Thymus (tissue), 11 donors: Measurements from ENCODE around the gene FN1. TPM values are rescaled to one million over a fixed set of nuclear protein-coding genes. Genes with fewer than 3 reads are reported as not detected.

Experiments used
- DNase-seq, 9 donors: peaks; one replicate each; pipeline ENCODE4 v3.0.0-alpha.2; 2013; ENCODE audit warnings: low spot score in 9 of 9, low read depth in 6 of 9, missing footprints in 1 of 9
- H3K27ac ChIP-seq, 2 donors: one replicate each; pipeline ENCODE4 v1.5.1; 2013; ENCODE audit warnings: control low read depth in 1 of 2, low read depth in 1 of 2, low read length in 1 of 2, mild to moderate bottlenecking in 1 of 2, moderate library complexity in 1 of 2
- H3K27me3 ChIP-seq, 2 donors: one replicate each; pipeline ENCODE4 v1.5.1; 2013; ENCODE audit warnings: low read length in 1 of 2; ENCODE audit not compliant: control insufficient read depth in 2 of 2, insufficient read depth in 1 of 2
- H3K36me3 ChIP-seq, 2 donors: one replicate each; pipeline ENCODE4 v1.5.1; 2013; ENCODE audit warnings: low read length in 1 of 2, mild to moderate bottlenecking in 1 of 2, moderate library complexity in 1 of 2; ENCODE audit not compliant: control insufficient read depth in 2 of 2, insufficient read depth in 2 of 2
- H3K4me1 ChIP-seq, 2 donors: one replicate each; pipeline ENCODE4 v1.5.1; 2013; ENCODE audit warnings: low read length in 2 of 2; ENCODE audit not compliant: control insufficient read depth in 2 of 2, insufficient read depth in 2 of 2
- H3K4me3 ChIP-seq, 2 donors: one replicate each; pipeline ENCODE4 v1.5.1; 2013; ENCODE audit warnings: low read length in 2 of 2, control low read depth in 1 of 2, mild to moderate bottlenecking in 1 of 2
- H3K9me3 ChIP-seq, 2 donors: one replicate each; pipeline ENCODE4 v1.5.1; 2013; ENCODE audit warnings: low read length in 1 of 2, mild to moderate bottlenecking in 1 of 2; ENCODE audit not compliant: control insufficient read depth in 2 of 2, insufficient read depth in 1 of 2
- WGBS: extraction: QIAGEN DNeasy Blood & Tissue Kit; methylation state at CpG from one replicate; pipeline ENCODE4 v1.1.7; 2013; 5-methylcytosine and 5-hydroxymethylcytosine counted together
- polyA plus RNA-seq: library from polyadenylated mRNA; stranded (reverse); fragments of 200-250 nt; gene quantifications from one replicate; pipeline ENCODE4 v1.2.3, GENCODE V29; 2013
- total RNA-seq: library from RNA; stranded (reverse); fragments of 120-200 nt; gene quantifications from one replicate; pipeline ENCODE4 v1.2.4, GENCODE V29; 2013
- donor health status: healthy.

The FN1 gene
- total and polyA plus RNA-seq, 2 donors, result 222 to 439 TPM

DNA sequence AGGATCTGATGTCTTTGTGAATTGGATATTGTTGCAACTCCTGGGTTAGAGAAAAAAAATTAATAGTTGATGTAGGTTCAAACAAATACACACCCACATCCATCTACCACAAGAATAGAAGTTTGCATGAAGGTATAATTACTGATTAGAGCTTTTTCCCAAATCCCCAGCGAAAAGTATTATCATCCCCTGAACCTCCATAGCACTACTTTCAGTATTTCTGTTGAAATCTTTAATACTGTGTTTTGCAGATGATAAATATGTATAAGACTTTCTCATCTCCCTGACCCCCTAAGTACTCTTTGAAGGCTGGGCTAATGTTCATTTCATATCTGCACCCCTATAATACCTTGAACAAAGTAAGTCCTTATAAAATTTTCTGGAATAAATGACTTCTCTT is 6.4 kb downstream of the FN1 start:
- H3K4me1 ChIP-seq, result no peaks in the 10 kb centered on the region
- no peaks in the 10 kb centered on the region for H3K9me3 ChIP-seq
- no peaks in the 10 kb centered on the region for H3K36me3 ChIP-seq
- WGBS, result 93% methylated on average over 1 of the region's 1 CpG
- H3K27me3 ChIP-seq, result peaks cover 0 to 9% of the 10 kb centered on the region in 2 donors
- no peak for DNase-seq
- no peak overlapping the region for H3K4me3 ChIP-seq
- H3K27ac ChIP-seq, result no peak overlapping the region

DNA sequence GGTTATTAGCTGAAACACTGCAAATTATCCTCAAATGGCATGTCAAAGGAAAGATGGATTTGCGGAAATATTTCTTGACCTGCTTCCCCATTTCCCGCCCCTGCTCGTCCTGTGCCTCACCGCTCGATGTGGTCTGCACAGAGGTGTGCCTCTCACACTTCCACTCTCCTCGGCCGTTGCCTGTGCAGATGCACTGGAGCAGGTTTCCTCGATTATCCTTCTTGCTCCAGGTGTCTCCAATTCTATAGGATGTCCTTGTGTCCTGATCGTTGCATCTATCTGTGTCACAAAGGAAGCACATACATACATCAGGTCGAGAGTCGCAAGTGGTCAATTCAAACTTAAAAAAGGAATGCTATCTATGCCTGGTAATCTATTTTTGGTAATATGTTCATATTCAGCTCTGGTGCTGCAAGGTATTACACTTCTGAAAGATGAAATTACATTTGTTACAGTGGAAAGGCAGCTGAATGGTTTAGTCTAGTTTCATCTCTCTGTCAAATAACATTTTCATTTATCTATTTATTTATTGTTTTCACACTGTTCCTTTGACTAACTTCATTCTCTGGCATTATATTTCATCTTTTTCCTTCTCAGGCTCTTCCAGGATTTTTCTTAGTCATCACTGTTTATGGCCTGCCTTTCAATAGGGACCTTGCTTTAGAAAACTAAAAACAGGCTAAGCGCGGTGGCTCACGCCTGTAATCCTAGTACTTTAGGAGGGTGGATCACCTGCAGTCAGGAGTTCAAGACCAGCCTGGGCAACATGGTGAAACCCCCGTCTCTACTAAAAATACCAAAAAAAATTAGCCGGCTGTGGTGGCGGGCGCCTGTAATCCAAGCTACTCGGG is 7.6 kb downstream of the FN1 start:
- no peak overlapping the region for H3K4me3 ChIP-seq
- no peak for DNase-seq
- WGBS, result 93% methylated on average over 19 of the region's 19 CpGs
- H3K36me3 ChIP-seq, result no peaks in the 10 kb centered on the region
- no peaks in the 10 kb centered on the region for H3K9me3 ChIP-seq
- peaks cover 0 to 1% of the 10 kb centered on the region in 2 donors for H3K27me3 ChIP-seq
- no peaks in the 10 kb centered on the region for H3K4me1 ChIP-seq
- no peak overlapping the region for H3K27ac ChIP-seq

DNA sequence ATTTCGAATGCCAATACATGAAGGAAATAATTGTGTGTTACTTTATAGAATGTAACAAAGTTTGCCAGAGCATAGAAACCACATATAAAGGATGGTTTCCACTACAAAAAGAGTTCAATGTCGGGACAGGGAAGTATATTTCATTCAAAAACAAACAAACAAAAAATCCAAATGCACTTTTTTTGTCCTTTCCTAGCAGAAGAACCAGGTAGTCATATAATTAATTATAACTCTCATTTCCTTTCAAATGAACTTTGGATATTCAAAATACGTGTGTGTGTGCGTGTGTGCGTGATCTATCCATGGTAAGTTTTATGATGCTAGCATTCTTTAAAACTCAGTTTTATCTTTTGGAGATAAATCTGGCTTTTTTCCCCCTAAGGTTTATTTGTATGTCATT is 8.3 kb downstream of the FN1 start:
- Histone ChIP-seq H3K27me3 (no peaks in the 10 kb centered on the region), H3K9me3 (no peaks in the 10 kb centered on the region), H3K36me3 (no peaks in the 10 kb centered on the region), H3K27ac (no peak overlapping the region), H3K4me3 (no peak overlapping the region), H3K4me1 (no peaks in the 10 kb centered on the region)
- DNase-seq, result no peak
- 93% methylated on average over 5 of the region's 5 CpGs for WGBS

DNA sequence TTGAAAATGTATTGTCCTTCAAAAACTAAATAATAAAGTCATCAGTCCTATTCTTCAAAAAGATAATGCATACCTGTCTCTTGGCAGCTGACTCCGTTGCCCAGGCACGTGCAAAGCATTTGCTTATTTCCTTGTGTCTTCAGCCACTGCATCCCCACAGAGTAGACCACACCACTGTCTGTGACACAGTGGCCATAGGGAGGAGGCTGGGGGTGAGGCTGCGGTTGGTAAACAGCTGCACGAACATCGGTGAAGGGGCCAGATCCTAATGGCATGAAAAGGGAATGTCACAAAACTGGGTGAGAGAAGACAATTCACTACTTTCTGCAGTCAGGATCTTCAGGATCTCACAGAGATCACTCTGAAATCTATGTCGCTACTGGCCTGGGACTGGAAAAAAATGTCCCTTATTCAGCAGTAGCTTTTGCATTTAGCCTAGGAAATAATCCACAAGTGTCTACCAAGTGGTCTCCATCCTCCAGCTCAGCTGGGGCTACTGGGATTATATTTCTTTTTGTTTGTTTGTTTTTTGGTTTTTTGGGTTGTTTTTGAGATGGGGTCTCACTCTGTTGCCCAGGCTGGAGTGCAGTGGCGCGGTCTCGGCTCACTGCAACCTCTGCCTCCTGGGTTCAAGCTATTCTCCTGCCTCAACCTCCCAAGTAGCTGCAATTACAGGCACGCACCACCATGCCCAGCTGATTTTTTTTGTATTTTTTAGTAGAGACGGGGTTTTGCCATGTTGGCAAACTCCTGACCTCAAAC is 10.7 kb downstream of the FN1 start:
- 91% methylated on average over 11 of the region's 11 CpGs for WGBS
- Histone ChIP-seq H3K4me1 (no peaks in the 10 kb centered on the region), H3K4me3 (no peak overlapping the region), H3K36me3 (no peaks in the 10 kb centered on the region), H3K9me3 (no peaks in the 10 kb centered on the region), H3K27ac (no peak overlapping the region), H3K27me3 (no peaks in the 10 kb centered on the region)
- DNase-seq, result no peak

DNA sequence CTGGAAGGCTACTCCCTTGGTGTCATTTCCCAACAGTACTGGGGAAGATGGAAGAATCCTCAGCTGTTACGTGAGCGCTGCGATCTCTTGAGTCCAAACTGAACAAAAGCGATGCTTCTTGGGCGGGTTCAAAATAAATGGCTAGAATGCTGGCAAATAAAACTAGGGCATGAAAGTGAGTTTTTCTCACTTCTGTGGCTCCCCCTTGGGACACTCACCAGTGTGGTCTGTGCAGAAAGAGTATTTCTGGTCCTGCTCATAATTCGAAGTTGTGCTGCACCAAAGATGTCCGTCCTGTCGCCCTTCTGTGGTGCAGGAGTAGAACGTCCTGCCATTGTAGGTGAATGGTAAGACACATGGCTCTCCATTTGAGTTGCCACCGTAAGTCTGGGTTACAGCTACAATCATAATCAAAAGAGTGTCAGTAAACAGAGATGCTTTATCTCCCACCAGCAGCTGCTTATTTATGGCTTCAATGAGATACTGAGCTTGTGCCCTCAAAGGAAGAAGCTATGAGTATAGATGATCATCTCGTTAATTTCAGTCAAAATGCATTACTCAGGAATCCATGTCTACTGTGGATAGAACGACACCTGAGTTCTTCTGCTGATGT is 11.8 kb downstream of the FN1 start:
- Histone ChIP-seq H3K27me3 (no peaks in the 10 kb centered on the region), H3K27ac (no peak overlapping the region), H3K4me3 (no peak overlapping the region), H3K4me1 (no peaks in the 10 kb centered on the region), H3K36me3 (no peaks in the 10 kb centered on the region), H3K9me3 (no peaks in the 10 kb centered on the region)
- 97% methylated on average over 12 of the region's 12 CpGs for WGBS
- no peak for DNase-seq

DNA sequence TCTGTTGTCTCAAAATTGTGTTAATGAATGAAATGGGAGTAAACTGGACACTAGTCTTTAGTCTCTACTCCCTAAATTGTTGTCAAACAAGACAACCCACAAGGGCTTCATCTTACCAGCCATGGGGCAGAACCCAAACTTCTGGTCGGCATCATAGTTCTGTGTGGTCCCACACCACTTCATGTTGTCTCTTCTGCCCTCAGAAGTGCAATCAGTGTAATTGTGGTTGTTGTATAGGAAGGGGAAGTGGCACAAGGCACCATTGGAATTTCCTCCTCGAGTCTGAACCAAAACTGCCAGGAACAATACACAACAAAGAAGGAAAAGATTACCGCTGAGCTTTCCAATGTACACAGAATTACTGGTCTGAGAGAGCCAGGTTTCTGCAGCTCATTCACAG is 12.6 kb downstream of the FN1 start:
- Histone ChIP-seq H3K4me3 (no peak overlapping the region), H3K36me3 (no peaks in the 10 kb centered on the region), H3K27ac (no peak overlapping the region), H3K27me3 (no peaks in the 10 kb centered on the region), H3K9me3 (no peaks in the 10 kb centered on the region), H3K4me1 (no peaks in the 10 kb centered on the region)
- DNase-seq, result no peak
- 26% methylated on average over 3 of the region's 3 CpGs for WGBS

DNA sequence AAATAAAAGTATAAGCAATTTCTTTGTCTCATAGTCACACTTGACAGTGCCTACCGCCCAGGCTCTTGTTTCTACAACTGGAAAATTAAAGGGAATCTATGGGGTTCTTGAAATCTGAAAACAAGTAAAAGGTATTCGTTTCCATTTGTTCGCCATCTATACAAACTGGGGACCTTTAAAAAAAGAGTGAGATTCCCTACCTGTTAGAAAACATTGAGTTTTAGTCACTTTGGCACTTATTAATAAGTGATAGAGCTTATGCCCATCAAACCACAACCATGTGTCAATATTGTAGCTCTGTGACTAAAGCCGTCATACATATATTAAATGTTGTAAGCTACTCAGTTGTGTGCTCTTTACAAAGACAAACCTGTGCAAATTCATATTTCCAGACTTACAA is 13.2 kb downstream of the FN1 start:
- no peak for DNase-seq
- no peaks in the 10 kb centered on the region for H3K9me3 ChIP-seq
- H3K27me3 ChIP-seq, result no peaks in the 10 kb centered on the region
- no peak overlapping the region for H3K4me3 ChIP-seq
- H3K36me3 ChIP-seq, result no peaks in the 10 kb centered on the region
- H3K27ac ChIP-seq, result no peak overlapping the region
- WGBS, result 96% methylated on average over 4 of the region's 4 CpGs
- H3K4me1 ChIP-seq, result no peaks in the 10 kb centered on the region

DNA sequence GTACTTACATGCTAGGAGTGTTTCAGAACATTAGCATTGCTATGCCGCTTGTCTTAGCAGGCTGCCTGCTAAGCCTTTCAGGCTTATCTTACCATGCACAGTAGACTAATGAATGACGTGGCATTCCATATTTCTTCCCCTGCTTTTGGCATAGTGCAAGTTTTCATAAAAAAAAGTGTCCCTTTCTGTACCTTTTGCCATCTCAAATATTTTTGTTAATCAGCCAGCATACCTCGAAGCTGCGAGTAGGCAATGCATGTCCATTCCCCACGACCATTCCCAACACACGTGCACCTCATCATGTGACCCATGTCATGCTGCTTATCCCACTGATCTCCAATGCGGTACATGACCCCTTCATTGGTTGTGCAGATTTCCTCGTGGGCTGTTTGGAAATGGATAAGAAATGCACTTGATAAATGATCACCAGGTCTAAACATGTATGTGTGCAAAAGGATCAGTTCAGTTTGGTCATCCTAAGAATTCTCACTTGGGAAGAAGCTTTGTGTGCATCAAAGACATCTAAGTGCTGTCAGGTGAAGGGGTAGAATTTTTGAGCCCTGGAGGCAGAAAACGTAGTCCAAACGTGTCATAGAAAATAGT is 13.9 kb downstream of the FN1 start:
- 84% methylated on average over 10 of the region's 10 CpGs for WGBS
- Histone ChIP-seq H3K27me3 (no peaks in the 10 kb centered on the region), H3K9me3 (no peaks in the 10 kb centered on the region), H3K27ac (peak overlapping the region in 1 of 2 donors; percentile 8), H3K4me3 (no peak overlapping the region), H3K36me3 (no peaks in the 10 kb centered on the region), H3K4me1 (no peaks in the 10 kb centered on the region)
- DNase-seq, result no peak

DNA sequence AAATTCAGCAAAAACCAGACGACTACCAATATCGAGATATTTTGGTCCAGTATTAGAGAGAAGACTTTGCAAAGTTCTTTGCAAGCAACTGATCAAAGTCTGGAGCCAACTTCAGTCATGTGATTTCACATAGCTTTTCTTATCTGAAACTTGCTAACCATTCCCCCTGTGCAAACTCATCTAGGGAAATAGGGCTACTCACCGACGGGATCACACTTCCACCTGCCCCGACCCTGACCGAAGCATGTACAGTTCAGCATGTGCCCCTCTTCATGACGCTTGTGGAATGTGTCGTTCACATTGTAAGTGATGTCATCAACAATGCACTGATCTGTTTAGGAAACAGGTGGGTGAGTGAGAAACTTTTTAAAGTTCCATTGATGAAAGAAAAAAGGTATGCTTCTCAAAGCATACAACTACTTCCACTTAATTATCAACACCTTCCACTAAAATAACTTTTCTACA is 15.4 kb downstream of the FN1 start:
- 96% methylated on average over 8 of the region's 8 CpGs for WGBS
- no peak overlapping the region for H3K4me3 ChIP-seq
- no peak for DNase-seq
- no peak overlapping the region for H3K27ac ChIP-seq
- no peaks in the 10 kb centered on the region for H3K4me1 ChIP-seq
- no peaks in the 10 kb centered on the region for H3K27me3 ChIP-seq
- no peaks in the 10 kb centered on the region for H3K9me3 ChIP-seq
- no peaks in the 10 kb centered on the region for H3K36me3 ChIP-seq
